Caco-2 (cell line): ENCODE data around the gene SELENOF. TPM values are rescaled to one million over a fixed set of nuclear protein-coding genes. Genes with fewer than 3 reads are reported as not detected.

ENCODE experiments used
- BruUV-seq: library from RNA; stranded (reverse); fragments of 400-500 nt; replicated peaks from 2 replicates; lab custom pipeline; 2021; lab: Mats Ljungman, UMichigan
- CTCF ChIA-PET: fragments of 300-600 bp; sonication (Branson Sonifier 250); formaldehyde crosslinking; loops from one replicate; lab custom pipeline; 2022; ENCODE audit warnings: antibody characterized with exemption; lab: Charles Lee
- POLR2A ChIA-PET: fragments of 300-600 bp; sonication (Branson Sonifier 250); formaldehyde crosslinking; loops from one replicate; lab custom pipeline; 2022; ENCODE audit warnings: antibody characterized with exemption; lab: Charles Lee
- DNase-seq, 2 experiments: peaks; one replicate each; pipeline versions ENCODE4 v3.0.0 to v3.0.0-alpha.2; 2020 to 2022
- H3K27me3 ChIP-seq: replicated peaks from 2 replicates; pipeline ENCODE4 v1.6.0; 2011; ENCODE audit warnings: low read length; ENCODE audit not compliant: control insufficient read depth, insufficient read depth
- H3K36me3 ChIP-seq: 2 replicates; pipeline ENCODE4 v1.5.1; 2011; ENCODE audit warnings: low read length; ENCODE audit not compliant: control insufficient read depth, insufficient read depth
- H3K4me1 ChIP-seq: fragments of 250-450 bp; sonication (Bioruptor Pico); 2 replicates; pipeline ENCODE4 v1.5.1; 2020; ENCODE audit warnings: mild to moderate bottlenecking
- H3K4me3 ChIP-seq: 2 replicates; pipeline ENCODE4 v1.5.1; 2011; ENCODE audit warnings: low read depth, mild to moderate bottlenecking, control low read depth, low read length
- H3K9me3 ChIP-seq: fragments of 250-450 bp; sonication (Bioruptor Pico); 2 replicates; pipeline ENCODE4 v1.5.1; 2020; ENCODE audit warnings: mild to moderate bottlenecking, moderate library complexity
- H3K27ac Mint-ChIP-seq: one replicate; pipeline ENCODE4 v1.8.0; 2022; ENCODE audit warnings: mixed read lengths; ENCODE audit not compliant: unreplicated experiment
- H3K27me3 Mint-ChIP-seq: one replicate; pipeline ENCODE4 v1.8.0; 2022; ENCODE audit warnings: mixed read lengths; ENCODE audit not compliant: insufficient read depth, unreplicated experiment
- H3K36me3 Mint-ChIP-seq: one replicate; pipeline ENCODE4 v1.8.0; 2022; ENCODE audit warnings: mild to moderate bottlenecking, mixed read lengths; ENCODE audit not compliant: insufficient read depth, unreplicated experiment
- H3K4me1 Mint-ChIP-seq: one replicate; pipeline ENCODE4 v1.8.0; 2022; ENCODE audit warnings: low read depth, mixed read lengths; ENCODE audit not compliant: unreplicated experiment
- H3K4me3 Mint-ChIP-seq: one replicate; pipeline ENCODE4 v1.8.0; 2022; ENCODE audit warnings: mild to moderate bottlenecking, moderate library complexity, mixed read lengths; ENCODE audit not compliant: unreplicated experiment
- H3K9me3 Mint-ChIP-seq: one replicate; pipeline ENCODE4 v1.8.0; 2022; ENCODE audit warnings: mixed read lengths; ENCODE audit not compliant: unreplicated experiment
- intact Hi-C: fragments of 100-400 bp; cut with micrococcal nuclease; formaldehyde crosslinking; loops from one replicate; pipeline ENCODE4 v1.10.0; 2022; ENCODE audit not compliant: unreplicated experiment
- total RNA-seq: library from RNA; stranded (reverse); gene quantifications from 2 replicates; pipeline ENCODE4 v1.2.3, GENCODE V29; 2022
- TF ChIP-seq, protein P1 (sequence below), 2 experiments: fragments of 200-600 bp in 1 of 2; IDR thresholded peaks; 1 replicate in 1 of 2; 2 replicates in 1 of 2; pipeline versions ENCODE4 v1.5.1 to v1.8.0; 2011 to 2022; ENCODE audit warnings: antibody characterized with exemption in 1 of 2, control low read depth in 1 of 2, inconsistent platforms in 1 of 2, low read depth in 1 of 2, low read length in 1 of 2, mild to moderate bottlenecking in 1 of 2, moderate library complexity in 1 of 2; ENCODE audit not compliant: insufficient read depth in 1 of 2, severe bottlenecking in 1 of 2, unreplicated experiment in 1 of 2

The SELENOF gene
- total RNA-seq, 1 experiment from 2014 or later = 161 TPM

DNA sequence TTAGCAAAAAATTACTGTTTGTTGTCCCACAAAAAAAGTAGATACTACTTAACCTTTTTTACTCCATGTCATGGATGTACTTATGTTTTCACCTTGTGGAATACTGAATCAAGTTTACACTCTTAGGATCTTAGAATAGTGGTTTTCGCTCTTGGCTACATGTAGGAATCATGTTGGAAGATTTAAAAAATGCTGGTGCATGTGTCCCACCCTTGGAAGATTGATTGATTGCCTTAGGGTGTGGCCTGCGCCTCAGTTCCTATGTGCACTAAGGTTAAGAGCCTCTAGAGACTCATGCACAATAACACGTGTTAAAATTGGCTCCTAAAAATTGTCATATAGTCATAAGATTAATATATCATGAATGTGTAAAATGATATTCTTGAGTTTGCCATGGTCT, 25.5 kb upstream of the SELENOF start:
- TF ChIP-seq, protein P1, sequence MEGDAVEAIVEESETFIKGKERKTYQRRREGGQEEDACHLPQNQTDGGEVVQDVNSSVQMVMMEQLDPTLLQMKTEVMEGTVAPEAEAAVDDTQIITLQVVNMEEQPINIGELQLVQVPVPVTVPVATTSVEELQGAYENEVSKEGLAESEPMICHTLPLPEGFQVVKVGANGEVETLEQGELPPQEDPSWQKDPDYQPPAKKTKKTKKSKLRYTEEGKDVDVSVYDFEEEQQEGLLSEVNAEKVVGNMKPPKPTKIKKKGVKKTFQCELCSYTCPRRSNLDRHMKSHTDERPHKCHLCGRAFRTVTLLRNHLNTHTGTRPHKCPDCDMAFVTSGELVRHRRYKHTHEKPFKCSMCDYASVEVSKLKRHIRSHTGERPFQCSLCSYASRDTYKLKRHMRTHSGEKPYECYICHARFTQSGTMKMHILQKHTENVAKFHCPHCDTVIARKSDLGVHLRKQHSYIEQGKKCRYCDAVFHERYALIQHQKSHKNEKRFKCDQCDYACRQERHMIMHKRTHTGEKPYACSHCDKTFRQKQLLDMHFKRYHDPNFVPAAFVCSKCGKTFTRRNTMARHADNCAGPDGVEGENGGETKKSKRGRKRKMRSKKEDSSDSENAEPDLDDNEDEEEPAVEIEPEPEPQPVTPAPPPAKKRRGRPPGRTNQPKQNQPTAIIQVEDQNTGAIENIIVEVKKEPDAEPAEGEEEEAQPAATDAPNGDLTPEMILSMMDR (IDR thresholded peaks at IDR 0.05; ENCODE audit: insufficient read depth in 1 of 2, low read depth in 1 of 2, low read length in 1 of 2, severe bottlenecking in 1 of 2, unreplicated experiment in 1 of 2) = no peak
- H3K9me3 Mint-ChIP-seq = no peaks in the 10 kb centered on the region
- Histone ChIP-seq H3K27me3 (no peaks in the 10 kb centered on the region), H3K4me3 (no peak overlapping the region), H3K36me3 (no peaks in the 10 kb centered on the region), H3K9me3 (no peaks in the 10 kb centered on the region), H3K4me1 (peaks cover 19% of the 10 kb centered on the region)
- ChIA-PET POLR2A (no interaction called here), CTCF (no interaction called here)
- no peaks in the 10 kb centered on the region for H3K36me3 Mint-ChIP-seq
- H3K27me3 Mint-ChIP-seq = no peaks in the 10 kb centered on the region
- DNase-seq = no peak
- H3K4me1 Mint-ChIP-seq = peaks cover 8% of the 10 kb centered on the region
- H3K4me3 Mint-ChIP-seq = no peak overlapping the region
- intact Hi-C loops = no loop called here
- no peak overlapping the region for H3K27ac Mint-ChIP-seq
- no TSS peak for BruUV-seq

DNA sequence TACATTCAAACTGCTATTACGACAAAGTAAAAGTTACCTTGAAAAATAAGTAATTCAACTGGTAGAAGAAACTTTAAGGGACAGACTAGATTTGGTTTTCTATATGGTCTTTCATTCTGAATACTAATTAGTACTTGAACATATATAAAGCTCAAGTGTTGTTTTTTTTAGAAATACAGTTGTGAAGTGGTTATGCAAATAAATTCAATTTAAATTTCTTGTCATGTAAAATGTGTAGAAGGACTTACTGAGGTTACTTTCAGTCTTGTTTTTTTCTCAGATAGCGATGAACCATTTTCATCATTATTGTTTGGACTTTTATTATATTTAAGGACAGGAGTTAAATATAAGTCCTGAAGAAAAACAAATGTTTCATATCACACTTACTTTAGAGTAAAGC, 24.9 kb upstream of the SELENOF start:
- Mint-ChIP-seq H3K4me1 (peaks cover 14% of the 10 kb centered on the region), H3K27ac (no peak overlapping the region), H3K27me3 (no peaks in the 10 kb centered on the region), H3K9me3 (no peaks in the 10 kb centered on the region), H3K4me3 (no peak overlapping the region), H3K36me3 (no peaks in the 10 kb centered on the region)
- ChIA-PET CTCF (no interaction called here), POLR2A (no interaction called here)
- TF ChIP-seq, protein P1 (IDR thresholded peaks at IDR 0.05; ENCODE audit: insufficient read depth in 1 of 2, low read depth in 1 of 2, low read length in 1 of 2, severe bottlenecking in 1 of 2, unreplicated experiment in 1 of 2) = no peak
- H3K9me3 ChIP-seq = no peaks in the 10 kb centered on the region
- no peak overlapping the region for H3K4me3 ChIP-seq
- H3K36me3 ChIP-seq = no peaks in the 10 kb centered on the region
- BruUV-seq = no TSS peak
- DNase-seq = no peak
- no peaks in the 10 kb centered on the region for H3K27me3 ChIP-seq
- intact Hi-C loops = no loop called here
- H3K4me1 ChIP-seq = peaks cover 24% of the 10 kb centered on the region

DNA sequence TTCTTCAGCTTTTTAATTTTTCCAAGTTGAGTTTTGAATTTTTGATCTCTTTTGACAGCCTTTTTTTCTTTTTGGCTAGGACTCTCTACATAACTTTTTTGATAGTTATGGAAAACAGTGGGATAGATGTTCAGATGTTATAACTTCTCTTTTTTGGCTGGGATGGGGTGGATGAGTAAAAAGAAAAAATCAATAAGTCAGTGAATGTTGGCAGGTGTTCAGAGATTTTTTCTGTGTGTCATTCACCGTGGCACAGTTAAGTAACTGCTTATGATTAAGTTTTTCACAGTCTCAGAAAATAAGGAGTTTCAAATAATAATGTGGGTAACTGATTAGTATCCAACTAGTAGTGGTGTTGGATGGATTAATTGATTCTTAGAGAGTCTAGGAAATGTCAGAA, 24.5 kb upstream of the SELENOF start:
- H3K4me1 ChIP-seq = peaks cover 28% of the 10 kb centered on the region
- Mint-ChIP-seq H3K9me3 (no peaks in the 10 kb centered on the region), H3K27ac (no peak overlapping the region)

More for the DNA sequence above, 24.5 kb upstream of the SELENOF start:
- CTCF ChIA-PET = no interaction called here
- Mint-ChIP-seq H3K27me3 (no peaks in the 10 kb centered on the region), H3K4me1 (peaks cover 18% of the 10 kb centered on the region), H3K36me3 (no peaks in the 10 kb centered on the region), H3K4me3 (no peak overlapping the region)
- TF ChIP-seq, protein P1 (IDR thresholded peaks at IDR 0.05; ENCODE audit: insufficient read depth in 1 of 2, low read depth in 1 of 2, low read length in 1 of 2, severe bottlenecking in 1 of 2, unreplicated experiment in 1 of 2) = no peak
- H3K36me3 ChIP-seq = no peaks in the 10 kb centered on the region
- DNase-seq = no peak
- H3K9me3 ChIP-seq = no peaks in the 10 kb centered on the region
- intact Hi-C loops = no loop called here
- H3K4me3 ChIP-seq = no peak overlapping the region
- H3K27me3 ChIP-seq = no peaks in the 10 kb centered on the region
- no TSS peak for BruUV-seq
- POLR2A ChIA-PET = no interaction called here
